GM18520 (cell line): ENCODE results near the gene RSAD2.

Source experiments
- ATAC-seq: cut with Tn5 transposase; IDR thresholded peaks from one replicate; pipeline ENCODE4 v1.9.1; 2021; ENCODE audit not compliant: unreplicated experiment

RSAD2 gene

GRCh38 chr2:6941299-6942046 lies 63.9 kb downstream of the RSAD2 start:
- no peak for ATAC-seq

DNA sequence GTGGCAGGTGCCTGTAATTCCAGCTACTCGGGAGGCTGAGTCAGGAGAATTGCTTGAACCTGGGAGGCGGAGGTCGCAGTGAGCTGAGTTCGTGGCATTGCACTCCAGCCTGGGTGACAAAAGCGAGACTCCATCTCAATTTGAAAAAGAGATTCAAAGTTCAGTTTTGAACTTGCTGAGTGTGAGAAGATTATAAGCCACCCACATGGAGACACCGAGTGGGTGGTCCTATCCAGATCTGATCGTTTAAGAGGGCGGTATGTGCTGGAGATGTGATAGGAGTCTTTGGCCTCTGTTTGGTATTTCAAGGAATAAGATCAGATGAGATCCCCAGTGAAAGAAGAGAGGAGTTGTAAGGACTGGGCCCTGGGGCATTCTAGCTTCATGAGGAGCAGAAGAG lies 65.3 kb downstream of the RSAD2 start:
- no peak for ATAC-seq

DNA sequence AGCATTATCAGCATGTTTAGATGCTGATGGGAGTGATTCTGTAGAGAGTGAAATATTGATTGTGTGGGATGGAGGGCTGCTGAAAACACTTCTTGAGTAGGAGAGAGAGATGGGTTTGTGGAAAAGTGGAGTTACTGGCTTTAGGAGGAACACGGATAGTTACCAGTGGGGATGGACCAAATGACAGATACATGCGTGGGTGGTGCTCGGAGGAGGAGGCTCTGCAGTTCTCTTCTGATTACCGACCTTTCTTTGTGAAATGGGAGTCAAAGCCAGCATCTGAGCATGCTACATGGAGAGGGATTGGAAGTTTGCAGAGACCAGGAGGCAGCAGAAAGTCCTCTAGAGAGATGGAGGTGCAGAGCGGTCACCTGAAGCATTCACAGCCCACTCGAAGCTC lies 65.9 kb downstream of the RSAD2 start:
- no peak for ATAC-seq

- ATAC-seq = no peak
These were observed 66.4 kb downstream of the RSAD2 start for GRCh38 chr2:6943971-6944370.

- no peak for ATAC-seq
These were observed 67.0 kb downstream of the RSAD2 start for GRCh38 chr2:6944555-6944954.

DNA sequence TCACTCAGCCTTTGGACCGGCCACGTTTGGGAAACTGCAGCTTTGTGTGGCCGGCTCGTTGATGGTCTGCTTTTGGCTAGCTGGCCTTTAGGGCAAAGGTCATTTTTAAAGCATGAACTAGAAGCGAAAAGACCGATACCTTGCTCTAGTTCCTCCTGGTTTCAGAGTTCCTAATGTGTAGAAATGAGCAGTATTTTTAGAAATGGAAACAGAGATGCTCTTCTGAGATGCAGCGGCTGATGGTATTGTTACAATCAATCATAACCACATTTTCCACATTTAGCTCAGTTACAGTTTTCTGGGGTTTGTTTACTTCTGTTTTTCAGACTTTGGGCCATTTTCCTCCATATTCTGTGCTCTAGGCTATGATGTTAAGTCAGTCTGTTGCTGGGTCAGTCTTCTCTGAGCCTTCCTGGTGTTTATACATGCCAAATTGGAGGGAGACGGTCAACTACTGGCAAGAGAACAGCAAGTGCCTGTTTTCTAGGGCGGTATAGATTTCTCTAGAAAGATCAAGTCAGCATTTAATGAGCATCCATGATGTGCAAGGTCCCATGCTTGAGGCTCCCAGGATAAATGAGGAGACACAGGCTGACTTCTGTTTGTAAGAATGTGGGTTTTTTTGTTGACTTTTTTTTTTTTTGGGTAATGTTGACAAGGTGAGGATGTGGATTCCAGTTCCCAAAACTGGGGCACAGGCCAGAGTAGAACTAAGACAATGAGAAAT lies 67.7 kb downstream of the RSAD2 start:
- peak; percentile 87 for ATAC-seq

DNA sequence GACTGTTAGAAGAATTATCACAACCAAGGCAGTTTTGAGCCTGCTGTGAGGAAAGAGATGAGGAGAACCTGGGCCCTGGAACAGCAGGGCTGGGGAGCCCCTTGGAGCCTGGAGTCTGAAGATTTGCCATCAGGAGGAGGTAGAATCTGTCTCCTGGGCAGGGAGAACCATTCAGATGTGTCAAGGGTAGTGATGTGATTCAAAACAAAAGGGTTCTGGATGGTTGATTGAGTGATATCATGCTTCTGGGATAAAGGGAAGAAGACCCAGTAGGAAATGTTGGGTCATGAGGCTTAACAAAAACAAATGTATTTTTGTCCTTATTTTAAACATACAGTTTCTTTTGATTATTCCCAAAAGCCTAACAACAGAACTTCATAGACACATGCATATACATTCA lies 68.2 kb downstream of the RSAD2 start:
- no peak for ATAC-seq

DNA sequence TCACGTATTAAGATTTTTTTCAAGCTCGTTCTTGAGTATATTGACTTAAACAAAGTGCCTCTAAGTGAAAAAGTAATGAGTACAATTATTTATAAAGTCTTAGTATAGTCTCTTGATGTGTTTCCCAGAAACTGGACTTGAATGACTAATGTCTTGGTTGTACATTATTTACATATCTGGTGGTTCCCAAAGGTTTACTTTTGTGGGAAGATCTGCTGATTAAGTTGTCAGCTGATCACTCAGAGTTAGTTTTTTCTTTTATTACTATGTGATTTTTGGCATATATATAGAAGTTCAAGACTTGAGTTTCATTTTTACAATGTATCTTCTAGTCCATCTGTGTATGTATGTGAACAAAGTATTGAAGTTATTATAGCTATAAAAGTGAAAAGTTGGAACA lies 69.1 kb downstream of the RSAD2 start:
- no peak for ATAC-seq
